ENCODE measurements around the gene CALM3.

Gene CALM3

DNA sequence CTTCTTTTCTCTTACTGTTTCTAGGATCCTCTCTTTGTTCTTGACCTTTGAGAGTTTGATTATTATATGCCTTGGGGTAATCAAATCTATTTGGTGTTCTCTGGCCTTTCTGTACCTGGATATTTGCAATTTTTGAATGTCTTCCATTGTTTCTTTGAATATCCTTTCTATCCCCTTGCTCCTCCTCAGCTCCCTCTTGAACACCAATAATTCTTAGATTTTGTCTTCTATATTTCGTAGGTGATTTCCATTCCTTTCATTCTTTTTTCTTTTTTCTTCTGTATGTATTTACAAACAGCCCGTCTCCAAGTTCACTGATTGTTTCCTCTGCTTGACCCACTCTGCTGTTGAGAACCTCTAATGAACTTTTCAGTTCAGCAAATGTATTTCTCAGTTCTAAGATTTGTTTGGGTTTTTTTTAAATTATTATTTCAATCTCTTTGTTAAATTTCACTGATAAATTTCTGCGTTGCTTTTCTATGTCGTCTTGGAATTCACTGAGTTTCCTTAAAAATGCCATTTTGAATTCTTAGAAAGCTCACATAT is 2.7 kb upstream of the CALM3 start:
- H3K27ac ChIP-seq, result no peak overlapping the region
- DNase-seq (ENCODE audit: low read depth, low spot score), result no peak

DNA sequence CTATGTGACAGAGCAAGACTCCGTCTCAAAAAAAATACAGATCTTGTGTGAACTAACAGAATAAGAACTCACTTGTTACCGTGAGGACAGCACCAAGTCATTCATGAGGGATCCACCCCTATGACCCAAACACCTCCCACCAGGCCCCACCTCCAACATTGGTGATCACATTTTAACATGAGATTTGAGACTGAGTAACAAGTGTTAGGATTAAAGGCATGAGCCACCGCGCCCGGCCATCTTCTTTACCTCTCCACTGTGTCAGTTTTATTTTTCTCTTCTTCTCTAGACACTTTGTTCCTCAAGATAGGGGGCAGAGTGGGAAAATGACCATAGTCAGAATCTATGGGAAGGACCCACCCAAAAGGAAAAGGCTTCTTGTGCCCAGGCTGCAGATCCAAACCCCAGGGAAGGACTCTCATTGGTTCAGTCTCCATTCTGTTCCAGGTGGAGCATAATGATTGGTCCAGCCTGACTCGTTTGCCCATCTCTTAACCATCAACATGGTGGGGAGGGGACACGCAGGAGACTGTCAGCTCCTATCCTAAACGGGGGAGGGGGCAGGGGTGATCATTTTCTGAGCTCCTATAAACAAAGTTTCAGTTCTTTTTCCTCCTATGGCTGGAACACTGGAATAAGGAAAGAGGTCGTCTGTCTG is 1.3 kb upstream of the CALM3 start:
- no peak for DNase-seq (ENCODE audit: low read depth, low spot score)
- H3K27ac ChIP-seq, result peak overlapping the region; percentile 91

DNA sequence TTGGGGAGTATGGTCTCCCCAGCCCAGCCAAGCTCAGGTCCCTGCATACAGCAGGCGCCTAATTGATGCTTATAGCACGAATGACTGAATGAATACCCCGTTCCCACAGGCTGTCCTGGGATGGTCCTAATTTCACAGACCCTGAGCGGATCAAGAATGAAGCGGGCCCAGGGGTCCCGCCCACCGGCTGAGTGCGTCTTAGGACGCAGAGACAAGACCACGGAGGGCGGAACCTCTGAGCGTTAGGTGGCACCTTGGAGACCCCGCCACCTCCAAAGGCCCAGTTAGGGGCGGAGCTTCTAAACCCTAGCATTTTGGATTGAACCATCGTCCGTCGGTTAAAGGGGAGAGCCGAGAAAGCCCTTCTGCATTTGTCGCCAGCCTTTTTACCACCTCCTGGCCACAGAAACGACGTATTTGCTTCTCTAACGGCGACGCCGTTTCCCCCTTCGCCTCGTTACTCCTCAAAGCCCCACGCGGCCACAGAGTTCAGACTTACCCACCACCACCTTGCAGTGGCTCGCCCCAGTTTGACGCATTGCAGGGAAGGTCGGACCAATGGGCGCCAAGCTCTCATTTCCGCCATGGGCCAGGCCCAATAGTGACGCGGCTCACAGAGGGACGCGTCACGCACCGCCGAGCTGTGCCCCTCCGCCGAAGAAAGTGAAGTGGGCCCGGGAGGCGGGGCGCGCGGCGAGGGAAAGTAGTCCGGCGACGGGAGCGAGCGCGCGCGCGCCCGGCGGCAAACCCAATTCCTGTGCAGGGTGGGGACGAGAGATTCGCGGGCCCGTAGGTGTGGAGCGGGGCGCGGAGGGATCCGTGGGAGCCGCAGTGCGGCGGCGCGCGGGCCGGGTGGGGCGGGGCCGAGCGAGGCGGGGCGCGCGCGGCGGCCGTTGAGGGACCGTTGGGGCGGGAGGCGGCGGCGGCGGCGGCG is 479 bp upstream of the CALM3 start:
- DNase-seq (ENCODE audit: low read depth, low spot score), result peak; percentile 90
- H3K27ac ChIP-seq, result peak overlapping the region; percentile 91

DNA sequence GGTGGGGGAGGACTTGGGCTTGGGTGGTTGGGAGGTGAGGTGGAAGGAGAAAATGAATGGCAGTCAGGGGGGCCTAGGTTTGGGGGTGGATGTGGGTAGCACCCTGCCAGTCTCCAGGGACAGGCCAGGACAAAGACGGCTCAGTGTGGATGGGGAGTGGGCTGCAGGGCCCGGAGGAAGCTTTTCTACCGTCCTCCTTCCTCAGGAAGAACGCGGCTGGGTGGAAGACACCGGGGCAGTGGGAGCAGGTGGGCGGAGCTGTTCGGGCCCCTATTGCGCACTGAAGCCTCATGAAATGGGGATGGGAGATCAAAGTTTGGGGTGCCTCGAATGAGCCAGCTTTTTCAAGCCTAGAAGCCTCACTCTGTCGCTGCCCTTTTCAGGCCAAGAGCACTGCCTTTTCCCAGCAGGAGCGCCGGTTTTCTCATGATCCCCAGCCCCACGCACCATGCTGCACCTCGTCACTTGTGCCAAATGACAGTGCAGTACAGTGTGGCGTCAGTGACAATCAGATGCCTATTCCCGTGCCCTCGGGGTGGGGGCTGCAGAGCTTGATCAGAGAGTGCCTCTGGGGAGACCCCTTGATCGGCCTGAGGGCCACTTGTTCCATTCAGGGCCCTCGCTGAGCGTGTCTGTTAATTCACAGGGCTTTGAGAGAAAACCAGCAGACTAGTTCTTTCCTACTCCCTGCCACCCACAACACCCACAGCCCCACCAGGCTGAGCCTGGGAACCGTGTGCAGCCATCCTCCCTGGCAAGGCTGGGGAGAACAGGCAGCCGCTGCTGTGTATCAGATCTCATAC is 1.5 kb downstream of the CALM3 start:
- DNase-seq (ENCODE audit: low read depth, low spot score), result no peak
- peak overlapping the region; percentile 91 for H3K27ac ChIP-seq

DNA sequence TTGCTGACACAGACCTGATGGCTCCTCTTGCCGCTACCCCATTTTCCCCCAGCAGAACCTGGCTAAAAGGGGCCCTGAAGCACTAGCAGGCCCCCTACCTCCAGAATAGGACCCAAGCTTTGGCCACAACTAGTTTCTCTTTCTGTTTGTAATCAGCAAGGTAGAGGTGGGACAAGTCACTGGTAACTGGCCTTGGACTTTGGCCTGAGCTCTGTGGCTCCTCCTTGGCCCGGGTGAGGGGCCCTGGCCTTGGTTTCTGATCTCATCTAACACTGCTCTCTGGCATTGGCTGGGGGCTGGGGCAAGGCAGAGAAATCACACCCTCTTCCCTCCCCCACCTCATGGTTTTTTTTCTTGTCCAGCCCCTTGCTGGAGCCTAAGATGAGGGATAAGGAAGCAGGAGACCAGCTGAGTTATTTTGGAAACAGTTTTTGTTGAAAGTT is 2.1 kb downstream of the CALM3 start:
- H3K27ac ChIP-seq, result no peak overlapping the region
- DNase-seq (ENCODE audit: low read depth, low spot score), result no peak

DNA sequence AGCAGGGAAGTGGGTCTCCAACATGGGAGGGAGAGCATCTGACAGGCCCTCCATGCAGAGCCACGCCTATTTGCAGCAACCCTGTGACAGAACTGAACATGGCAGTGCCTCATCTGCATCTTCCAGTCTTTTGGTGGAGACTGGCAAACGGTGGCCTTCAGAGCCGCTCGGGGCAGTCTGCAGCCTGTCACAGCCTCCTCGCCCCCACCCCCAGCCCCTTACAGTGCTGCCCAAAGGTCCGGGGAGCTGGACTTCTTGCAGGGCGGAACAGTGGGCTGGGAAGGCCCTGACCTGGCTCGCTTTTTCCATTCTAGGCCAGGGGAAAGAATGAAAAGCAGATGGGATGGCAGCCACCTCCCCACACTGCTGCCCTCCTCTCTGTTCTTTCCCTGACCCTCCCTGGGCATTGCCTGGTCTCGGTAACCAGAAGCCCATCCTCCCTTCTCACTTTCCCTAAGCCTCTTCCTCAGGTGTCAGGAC is 2.7 kb downstream of the CALM3 start:
- H3K27ac ChIP-seq, result no peak overlapping the region
- DNase-seq (ENCODE audit: low read depth, low spot score), result no peak

DNA sequence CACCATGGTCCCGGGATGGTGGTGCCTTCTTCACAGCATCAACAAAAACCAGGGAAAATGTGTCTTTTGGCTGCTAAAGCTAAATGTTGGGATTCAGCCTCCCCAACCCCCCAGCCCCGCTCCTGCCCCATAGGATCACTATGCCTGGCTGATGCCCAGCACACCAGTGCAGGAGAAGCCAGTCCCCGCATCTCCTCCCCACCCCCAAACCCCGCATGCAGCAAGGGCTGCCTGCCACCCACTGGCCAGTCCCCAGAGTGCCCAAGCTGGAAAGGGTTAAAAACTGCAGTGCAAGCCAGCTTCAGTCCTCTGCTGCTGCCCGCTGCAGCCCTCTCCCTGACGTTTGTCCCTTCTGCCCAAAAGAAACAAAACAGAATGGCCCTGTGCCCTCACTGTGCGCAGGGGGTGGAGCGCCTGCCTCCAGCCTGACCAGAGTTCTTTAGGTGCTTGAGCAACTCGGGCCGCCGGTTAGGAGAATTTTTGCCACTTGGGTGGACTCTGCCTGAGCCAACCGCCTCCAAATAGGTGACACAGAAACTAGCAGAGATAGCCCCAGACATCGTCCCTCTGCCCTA is 3.7 kb downstream of the CALM3 start:
- DNase-seq (ENCODE audit: low read depth, low spot score), result no peak
- no peak overlapping the region for H3K27ac ChIP-seq

DNA sequence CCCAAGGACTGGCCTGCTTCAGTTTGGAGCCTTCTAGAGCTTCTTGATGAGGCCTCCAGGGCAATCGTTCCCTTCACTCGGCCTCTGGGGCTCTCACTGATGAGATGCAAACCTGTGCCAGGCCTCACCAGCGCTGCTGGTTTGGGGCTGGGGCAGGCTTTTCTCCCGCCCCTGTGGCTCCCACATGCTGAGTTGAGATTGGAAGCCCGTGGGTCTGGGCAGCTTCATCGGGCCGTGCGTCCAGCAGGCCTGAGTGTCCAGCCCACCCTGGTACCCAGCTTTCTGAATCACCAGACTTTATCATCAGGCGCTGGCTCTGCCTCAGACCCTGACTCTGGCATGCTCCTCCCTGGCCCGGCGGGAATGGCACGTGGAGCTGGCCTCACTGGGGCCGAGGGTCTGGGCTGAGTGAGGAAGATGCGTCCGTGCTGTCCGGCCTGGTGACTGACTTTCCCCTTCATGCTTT is 4.3 kb downstream of the CALM3 start:
- no peak overlapping the region for H3K27ac ChIP-seq
- no peak for DNase-seq (ENCODE audit: low read depth, low spot score)

DNA sequence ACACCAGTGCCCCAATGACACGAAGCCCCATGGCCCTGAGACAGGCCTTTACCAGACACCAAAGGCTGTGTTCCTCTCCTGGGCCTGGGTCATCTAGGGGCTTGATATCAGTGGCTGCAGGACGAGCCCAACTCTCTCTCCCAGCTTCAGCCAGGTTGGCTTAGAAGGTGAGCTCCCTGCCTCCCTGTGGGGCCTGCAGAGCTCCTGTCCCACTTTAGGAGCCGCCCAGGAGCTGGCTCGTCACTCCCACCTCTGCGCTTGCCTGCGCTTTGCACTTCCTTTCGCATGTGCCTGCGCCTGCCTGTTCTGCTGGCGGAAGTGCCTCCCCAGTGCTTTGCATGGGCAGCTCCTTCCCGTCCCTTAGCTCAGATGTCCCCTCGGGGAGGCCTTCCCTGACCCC is 4.9 kb downstream of the CALM3 start:
- no peak overlapping the region for H3K27ac ChIP-seq
- DNase-seq (ENCODE audit: low read depth, low spot score), result no peak

DNA sequence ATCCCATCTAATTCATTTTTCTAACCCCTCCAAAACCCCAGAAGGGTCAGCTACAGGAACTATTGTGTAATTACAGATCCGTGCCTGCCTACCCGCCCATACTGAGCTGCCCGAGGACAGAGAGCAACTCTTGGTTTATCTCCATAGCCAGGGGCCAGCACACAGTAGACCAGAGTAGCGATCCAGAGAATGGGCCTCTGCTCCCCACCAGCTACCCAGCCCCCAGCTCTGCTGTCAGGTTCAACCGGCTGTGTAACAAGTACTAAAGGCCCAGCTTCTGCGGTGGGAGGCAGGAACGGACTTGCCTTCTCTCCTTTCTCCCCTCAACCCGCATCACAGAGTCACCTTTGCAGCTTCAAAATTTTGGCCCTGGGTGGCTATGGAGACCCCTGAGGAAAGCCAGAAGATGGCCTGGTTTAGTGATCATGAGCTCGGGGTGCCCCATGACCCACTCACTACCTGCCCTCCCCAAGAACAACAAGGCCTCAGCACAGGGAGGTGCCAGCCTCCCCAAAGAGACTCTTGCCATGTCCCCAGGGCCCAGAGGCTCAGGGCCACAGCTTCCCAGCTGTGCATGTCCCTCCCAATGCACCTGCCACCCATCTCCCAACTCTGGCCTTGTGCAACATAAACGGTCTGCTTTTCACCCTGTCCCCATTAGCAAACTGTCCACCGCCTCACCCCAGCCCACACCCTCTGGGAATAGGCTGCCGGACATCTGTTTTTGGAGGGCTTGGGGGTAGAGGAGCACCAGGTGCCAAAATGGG is 5.7 kb downstream of the CALM3 start:
- H3K27ac ChIP-seq, result no peak overlapping the region
- no peak for DNase-seq (ENCODE audit: low read depth, low spot score)

DNA sequence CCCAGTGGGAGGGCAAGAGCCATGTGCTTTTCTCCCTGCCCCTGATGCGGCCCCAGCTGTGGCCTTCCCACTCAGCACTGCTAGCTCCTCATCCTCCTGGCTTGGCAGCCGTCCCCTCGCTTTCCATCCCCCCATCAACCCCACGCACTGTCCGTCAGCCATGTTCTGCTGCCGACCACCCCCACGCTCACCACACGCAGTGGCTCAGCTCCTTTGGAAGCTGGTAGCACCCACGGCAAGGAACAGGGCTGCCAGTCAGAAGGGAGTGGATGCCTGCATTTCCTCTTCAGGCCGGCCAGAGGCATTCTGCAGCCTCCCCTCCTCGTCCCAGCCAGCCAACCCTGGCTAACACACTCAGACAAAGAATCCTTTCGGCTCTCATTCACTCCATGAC is 6.3 kb downstream of the CALM3 start:
- no peak for DNase-seq (ENCODE audit: low read depth, low spot score)

DNA sequence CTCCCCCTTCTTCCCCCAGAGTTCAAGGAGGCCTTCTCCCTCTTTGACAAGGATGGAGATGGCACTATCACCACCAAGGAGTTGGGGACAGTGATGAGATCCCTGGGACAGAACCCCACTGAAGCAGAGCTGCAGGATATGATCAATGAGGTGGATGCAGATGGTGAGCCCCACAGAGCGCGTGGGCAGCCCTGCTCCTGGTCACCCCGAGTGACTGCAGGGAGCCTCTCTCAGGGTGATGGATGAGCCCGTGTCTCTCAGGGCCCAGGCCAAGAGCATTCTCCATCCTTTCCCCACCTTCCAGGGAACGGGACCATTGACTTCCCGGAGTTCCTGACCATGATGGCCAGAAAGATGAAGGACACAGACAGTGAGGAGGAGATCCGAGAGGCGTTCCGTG is 7.0 kb downstream of the CALM3 start:
- H3K27ac ChIP-seq, result no peak overlapping the region
- DNase-seq (ENCODE audit: low read depth, low spot score), result no peak

More for the DNA sequence above, 6.3 kb downstream of the CALM3 start:
- H3K27ac ChIP-seq, result no peak overlapping the region

DNA sequence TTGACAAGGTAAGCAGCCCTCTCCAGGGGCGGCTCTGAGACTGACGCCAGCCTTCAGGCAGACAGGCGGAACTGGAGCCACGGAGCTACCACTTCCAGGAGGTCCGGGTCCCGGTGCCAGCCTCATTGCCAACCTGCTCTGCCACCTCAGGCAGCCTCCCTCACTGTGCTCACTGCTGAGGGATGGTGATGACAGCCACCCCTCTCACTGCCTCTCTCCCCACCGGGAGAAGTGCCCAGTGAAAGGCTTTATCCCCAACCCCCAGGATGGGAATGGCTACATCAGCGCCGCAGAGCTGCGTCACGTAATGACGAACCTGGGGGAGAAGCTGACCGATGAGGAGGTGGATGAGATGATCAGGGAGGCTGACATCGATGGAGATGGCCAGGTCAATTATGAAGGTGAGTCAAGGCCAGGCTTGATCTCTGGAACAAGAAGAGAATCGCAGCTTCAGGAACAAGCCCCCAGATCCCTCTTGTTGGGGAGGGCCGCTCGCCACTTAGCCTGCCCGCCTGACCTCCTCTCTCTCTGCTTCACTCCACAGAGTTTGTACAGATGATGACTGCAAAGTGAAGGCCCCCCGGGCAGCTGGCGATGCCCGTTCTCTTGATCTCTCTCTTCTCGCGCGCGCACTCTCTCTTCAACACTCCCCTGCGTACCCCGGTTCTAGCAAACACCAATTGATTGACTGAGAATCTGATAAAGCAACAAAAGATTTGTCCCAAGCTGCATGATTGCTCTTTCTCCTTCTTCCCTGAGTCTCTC is 7.6 kb downstream of the CALM3 start:
- DNase-seq (ENCODE audit: low read depth, low spot score), result no peak

DNA sequence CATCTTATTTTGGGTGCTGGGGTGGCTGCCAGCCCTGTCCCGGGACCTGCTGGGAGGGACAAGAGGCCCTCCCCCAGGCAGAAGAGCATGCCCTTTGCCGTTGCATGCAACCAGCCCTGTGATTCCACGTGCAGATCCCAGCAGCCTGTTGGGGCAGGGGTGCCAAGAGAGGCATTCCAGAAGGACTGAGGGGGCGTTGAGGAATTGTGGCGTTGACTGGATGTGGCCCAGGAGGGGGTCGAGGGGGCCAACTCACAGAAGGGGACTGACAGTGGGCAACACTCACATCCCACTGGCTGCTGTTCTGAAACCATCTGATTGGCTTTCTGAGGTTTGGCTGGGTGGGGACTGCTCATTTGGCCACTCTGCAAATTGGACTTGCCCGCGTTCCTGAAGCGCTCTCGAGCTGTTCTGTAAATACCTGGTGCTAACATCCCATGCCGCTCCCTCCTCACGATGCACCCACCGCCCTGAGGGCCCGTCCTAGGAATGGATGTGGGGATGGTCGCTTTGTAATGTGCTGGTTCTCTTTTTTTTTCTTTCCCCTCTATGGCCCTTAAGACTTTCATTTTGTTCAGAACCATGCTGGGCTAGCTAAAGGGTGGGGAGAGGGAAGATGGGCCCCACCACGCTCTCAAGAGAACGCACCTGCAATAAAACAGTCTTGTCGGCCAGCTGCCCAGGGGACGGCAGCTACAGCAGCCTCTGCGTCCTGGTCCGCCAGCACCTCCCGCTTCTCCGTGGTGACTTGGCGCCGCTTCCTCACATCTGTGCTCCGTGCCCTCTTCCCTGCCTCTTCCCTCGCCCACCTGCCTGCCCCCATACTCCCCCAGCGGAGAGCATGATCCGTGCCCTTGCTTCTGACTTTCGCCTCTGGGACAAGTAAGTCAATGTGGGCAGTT is 8.6 kb downstream of the CALM3 start:
- no peak overlapping the region for H3K27ac ChIP-seq
- DNase-seq (ENCODE audit: low read depth, low spot score), result no peak

More for the DNA sequence above, 7.6 kb downstream of the CALM3 start:
- H3K27ac ChIP-seq, result no peak overlapping the region

DNA sequence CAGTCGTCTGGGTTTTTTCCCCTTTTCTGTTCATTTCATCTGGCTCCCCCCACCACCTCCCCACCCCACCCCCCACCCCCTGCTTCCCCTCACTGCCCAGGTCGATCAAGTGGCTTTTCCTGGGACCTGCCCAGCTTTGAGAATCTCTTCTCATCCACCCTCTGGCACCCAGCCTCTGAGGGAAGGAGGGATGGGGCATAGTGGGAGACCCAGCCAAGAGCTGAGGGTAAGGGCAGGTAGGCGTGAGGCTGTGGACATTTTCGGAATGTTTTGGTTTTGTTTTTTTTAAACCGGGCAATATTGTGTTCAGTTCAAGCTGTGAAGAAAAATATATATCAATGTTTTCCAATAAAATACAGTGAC is 9.3 kb downstream of the CALM3 start:
- H3K27ac ChIP-seq, result no peak overlapping the region
- no peak for DNase-seq (ENCODE audit: low read depth, low spot score)

DNA sequence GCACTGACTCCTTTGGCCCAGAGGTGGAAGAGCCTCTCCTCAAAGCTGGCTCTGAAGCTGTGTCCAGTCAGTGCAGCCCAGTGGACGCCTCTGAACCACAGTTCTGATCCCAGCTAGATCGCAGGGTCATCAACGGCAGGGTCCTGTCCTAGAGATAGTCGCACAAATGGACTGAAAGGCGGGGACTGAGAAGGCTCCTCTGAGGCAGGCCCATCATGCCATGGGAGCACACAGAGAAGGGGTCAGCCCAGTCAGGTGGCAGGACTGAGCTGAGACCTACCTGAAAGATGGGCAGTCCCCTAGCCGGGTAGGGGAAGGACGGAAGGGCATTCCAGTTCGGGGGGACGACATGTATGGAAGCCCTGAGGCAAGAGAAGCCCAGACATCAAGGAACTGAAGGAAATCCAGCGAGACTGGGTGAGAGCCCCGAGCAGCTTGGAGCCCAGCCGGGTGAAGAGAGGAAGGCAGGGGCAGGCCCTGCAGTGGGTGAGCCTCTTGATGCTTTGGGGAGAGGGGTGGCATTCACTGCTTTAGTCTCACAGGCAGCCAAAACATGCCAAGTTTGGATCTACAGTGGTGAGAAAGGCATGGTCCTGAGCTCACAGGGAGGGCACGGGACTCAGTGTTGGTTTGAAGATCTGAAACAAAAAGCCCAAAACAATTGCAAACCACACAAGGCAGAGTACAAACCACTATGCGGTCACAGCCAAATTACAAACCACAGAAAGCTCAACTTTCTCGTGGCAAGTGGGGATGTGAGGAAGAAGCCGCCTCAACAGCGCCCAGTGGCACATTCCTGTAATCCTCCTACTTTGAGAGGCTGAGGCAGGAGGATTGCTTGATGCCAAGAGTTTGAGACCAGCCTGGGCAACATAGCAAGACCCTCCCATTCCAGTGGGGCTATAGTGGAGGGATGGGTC is 10.0 kb downstream of the CALM3 start:
- no peak overlapping the region for H3K27ac ChIP-seq
- DNase-seq (ENCODE audit: low read depth, low spot score), result no peak

All from epithelial cell of prostate (primary cell).